IMR-90 (cell line): Measurements from ENCODE around the gene ACTA2.

Source experiments
- BHLHE40 ChIP-seq: fragments of 150-350 bp; IDR thresholded peaks from 2 replicates; pipeline ENCODE4 v1.6.1; 2016; ENCODE audit warnings: mild to moderate bottlenecking, low read depth, low read length
- CEBPB ChIP-seq: IDR thresholded peaks from 2 replicates; pipeline ENCODE4 v1.6.1; 2012; ENCODE audit warnings: low read depth, low read length, improper control_type of control experiment
- ELK1 ChIP-seq: fragments of 150-350 bp; IDR thresholded peaks from 2 replicates; pipeline ENCODE4 v1.6.1; 2016; ENCODE audit warnings: low read depth, mild to moderate bottlenecking, low read length, moderate library complexity, borderline replicate concordance
- MAZ ChIP-seq: IDR thresholded peaks from 2 replicates; pipeline ENCODE4 v1.6.1; 2012; ENCODE audit warnings: low read depth, mild to moderate bottlenecking, low read length, improper control_type of control experiment, moderate library complexity, borderline replicate concordance
- MXI1 ChIP-seq: IDR thresholded peaks from 2 replicates; pipeline ENCODE4 v1.6.1; 2012; ENCODE audit warnings: low read depth, mild to moderate bottlenecking, low read length, moderate library complexity, borderline replicate concordance
- POLR2A ChIP-seq: IDR thresholded peaks from 2 replicates; pipeline ENCODE4 v1.6.1; 2012; ENCODE audit warnings: mild to moderate bottlenecking, low read depth, low read length
- RAD21 ChIP-seq: IDR thresholded peaks from 2 replicates; pipeline ENCODE4 v1.6.1; 2012; ENCODE audit warnings: low read length, improper control_type of control experiment
- SMC3 ChIP-seq: fragments of 150-350 bp; IDR thresholded peaks from 2 replicates; pipeline ENCODE4 v1.6.1; 2016; ENCODE audit warnings: low read depth, mild to moderate bottlenecking, antibody characterized with exemption, low read length, moderate library complexity
- TF ChIP-seq, protein P1 (sequence below): conservative IDR thresholded peaks from 2 replicates; pipeline ENCODE4 v1.5.1; 2012; ENCODE audit warnings: mild to moderate bottlenecking, low read depth, low read length, improper control_type of control experiment
- TF ChIP-seq, protein P2 (sequence below): fragments of 150-350 bp; IDR thresholded peaks from 2 replicates; pipeline ENCODE4 v1.6.1; 2017; ENCODE audit warnings: mild to moderate bottlenecking, antibody characterized with exemption, low read length, low read depth

DNA sequence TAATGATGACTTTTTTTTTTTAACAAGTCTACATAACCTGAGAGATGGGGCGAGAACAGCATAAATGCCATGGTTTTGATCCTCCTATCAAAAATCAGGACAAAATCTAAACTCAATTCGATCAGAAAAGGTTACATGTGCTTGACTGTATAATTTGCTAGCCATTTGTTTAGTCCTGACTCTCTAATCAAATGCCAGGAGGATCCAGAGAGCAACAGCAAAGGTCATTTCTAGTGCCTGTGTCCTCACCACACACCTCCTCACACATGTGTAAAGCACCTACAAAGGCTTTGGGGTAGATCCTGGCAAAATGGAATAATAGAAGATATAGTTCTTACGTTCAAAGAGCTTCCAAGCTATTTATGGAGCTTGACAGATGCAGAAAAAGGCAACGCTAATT, 27.0 kb upstream of the ACTA2 start:
- TF ChIP-seq POLR2A (no peak), MAZ (no peak), BHLHE40 (no peak), CEBPB (no peak), SMC3 (no peak), ELK1 (no peak), RAD21 (no peak), MXI1 (no peak)
- TF ChIP-seq, protein P1, sequence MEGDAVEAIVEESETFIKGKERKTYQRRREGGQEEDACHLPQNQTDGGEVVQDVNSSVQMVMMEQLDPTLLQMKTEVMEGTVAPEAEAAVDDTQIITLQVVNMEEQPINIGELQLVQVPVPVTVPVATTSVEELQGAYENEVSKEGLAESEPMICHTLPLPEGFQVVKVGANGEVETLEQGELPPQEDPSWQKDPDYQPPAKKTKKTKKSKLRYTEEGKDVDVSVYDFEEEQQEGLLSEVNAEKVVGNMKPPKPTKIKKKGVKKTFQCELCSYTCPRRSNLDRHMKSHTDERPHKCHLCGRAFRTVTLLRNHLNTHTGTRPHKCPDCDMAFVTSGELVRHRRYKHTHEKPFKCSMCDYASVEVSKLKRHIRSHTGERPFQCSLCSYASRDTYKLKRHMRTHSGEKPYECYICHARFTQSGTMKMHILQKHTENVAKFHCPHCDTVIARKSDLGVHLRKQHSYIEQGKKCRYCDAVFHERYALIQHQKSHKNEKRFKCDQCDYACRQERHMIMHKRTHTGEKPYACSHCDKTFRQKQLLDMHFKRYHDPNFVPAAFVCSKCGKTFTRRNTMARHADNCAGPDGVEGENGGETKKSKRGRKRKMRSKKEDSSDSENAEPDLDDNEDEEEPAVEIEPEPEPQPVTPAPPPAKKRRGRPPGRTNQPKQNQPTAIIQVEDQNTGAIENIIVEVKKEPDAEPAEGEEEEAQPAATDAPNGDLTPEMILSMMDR = no peak
- TF ChIP-seq, protein P2, sequence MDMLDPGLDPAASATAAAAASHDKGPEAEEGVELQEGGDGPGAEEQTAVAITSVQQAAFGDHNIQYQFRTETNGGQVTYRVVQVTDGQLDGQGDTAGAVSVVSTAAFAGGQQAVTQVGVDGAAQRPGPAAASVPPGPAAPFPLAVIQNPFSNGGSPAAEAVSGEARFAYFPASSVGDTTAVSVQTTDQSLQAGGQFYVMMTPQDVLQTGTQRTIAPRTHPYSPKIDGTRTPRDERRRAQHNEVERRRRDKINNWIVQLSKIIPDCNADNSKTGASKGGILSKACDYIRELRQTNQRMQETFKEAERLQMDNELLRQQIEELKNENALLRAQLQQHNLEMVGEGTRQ = no peak
